Measurements from ENCODE around the gene GAGE1.
"Not testable (repeated sequence)": the region's sequence is repeated elsewhere in the genome, so short reads cannot be mapped to it uniquely, and the experiment has no call there.

The GAGE1 gene, protein sequence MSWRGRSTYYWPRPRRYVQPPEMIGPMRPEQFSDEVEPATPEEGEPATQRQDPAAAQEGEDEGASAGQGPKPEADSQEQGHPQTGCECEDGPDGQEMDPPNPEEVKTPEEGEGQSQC

DNA sequence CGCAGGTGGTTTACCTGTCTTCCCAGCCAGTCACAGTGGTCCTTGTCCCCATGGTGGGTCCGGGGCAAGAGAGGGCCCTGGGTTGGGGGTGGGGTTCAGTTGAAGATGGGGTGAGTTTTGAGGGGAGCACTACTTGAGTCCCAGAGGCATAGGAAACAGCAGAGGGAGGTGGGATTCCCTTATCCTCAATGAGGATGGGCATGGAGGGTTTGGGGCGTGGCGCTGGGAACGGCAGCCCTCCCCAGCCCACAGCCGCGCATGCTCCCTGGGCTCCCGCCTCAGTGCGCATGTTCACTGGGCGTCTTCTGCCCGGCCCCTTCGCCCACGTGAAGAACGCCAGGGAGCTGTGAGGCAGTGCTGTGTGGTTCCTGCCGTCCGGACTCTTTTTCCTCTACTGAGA is at the start of gene GAGE1:
TSS of gene GAGE1 (plus strand) at position 301 of the 400 bp plus-strand sequence. CDS start 1,155 bp downstream, outside the sequence.
- not testable (repeated sequence) for H3K36me3 ChIP-seq (ENCODE audit: control insufficient read depth in 2 of 2, insufficient read depth in 2 of 2, low read length in 2 of 2); H3K27ac ChIP-seq (ENCODE audit: low read depth in 2 of 2, low read length in 2 of 2); H3K4me1 ChIP-seq (ENCODE audit: control insufficient read depth in 2 of 2, insufficient read depth in 2 of 2, low read length in 2 of 2); H3K9ac ChIP-seq (ENCODE audit: low read depth in 1 of 2, low read length in 2 of 2); H3K4me3 ChIP-seq (ENCODE audit: low read length in 2 of 2); H3K9me3 ChIP-seq (ENCODE audit: control insufficient read depth in 2 of 2, low read length in 2 of 2); H3K27me3 ChIP-seq (ENCODE audit: control insufficient read depth in 2 of 2, insufficient read depth in 2 of 2, low read length in 2 of 2)

DNA sequence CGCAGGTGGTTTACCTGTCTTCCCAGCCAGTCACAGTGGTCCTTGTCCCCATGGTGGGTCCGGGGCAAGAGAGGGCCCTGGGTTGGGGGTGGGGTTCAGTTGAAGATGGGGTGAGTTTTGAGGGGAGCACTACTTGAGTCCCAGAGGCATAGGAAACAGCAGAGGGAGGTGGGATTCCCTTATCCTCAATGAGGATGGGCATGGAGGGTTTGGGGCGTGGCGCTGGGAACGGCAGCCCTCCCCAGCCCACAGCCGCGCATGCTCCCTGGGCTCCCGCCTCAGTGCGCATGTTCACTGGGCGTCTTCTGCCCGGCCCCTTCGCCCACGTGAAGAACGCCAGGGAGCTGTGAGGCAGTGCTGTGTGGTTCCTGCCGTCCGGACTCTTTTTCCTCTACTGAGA is 47.8 kb upstream of the GAGE1 start, which contains the start of gene GAGE12E:
TSS of gene GAGE12E (plus strand) at position 301 of the 400 bp plus-strand sequence. CDS start 1,155 bp downstream, outside the sequence.
- not testable (repeated sequence) for H3K9ac ChIP-seq (ENCODE audit: low read depth in 1 of 2, low read length in 2 of 2); H3K4me3 ChIP-seq (ENCODE audit: low read length in 2 of 2); H3K9me3 ChIP-seq (ENCODE audit: control insufficient read depth in 2 of 2, low read length in 2 of 2); H3K36me3 ChIP-seq (ENCODE audit: control insufficient read depth in 2 of 2, insufficient read depth in 2 of 2, low read length in 2 of 2); H3K27ac ChIP-seq (ENCODE audit: low read depth in 2 of 2, low read length in 2 of 2); H3K4me1 ChIP-seq (ENCODE audit: control insufficient read depth in 2 of 2, insufficient read depth in 2 of 2, low read length in 2 of 2); H3K27me3 ChIP-seq (ENCODE audit: control insufficient read depth in 2 of 2, insufficient read depth in 2 of 2, low read length in 2 of 2)

DNA sequence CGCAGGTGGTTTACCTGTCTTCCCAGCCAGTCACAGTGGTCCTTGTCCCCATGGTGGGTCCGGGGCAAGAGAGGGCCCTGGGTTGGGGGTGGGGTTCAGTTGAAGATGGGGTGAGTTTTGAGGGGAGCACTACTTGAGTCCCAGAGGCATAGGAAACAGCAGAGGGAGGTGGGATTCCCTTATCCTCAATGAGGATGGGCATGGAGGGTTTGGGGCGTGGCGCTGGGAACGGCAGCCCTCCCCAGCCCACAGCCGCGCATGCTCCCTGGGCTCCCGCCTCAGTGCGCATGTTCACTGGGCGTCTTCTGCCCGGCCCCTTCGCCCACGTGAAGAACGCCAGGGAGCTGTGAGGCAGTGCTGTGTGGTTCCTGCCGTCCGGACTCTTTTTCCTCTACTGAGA is 38.3 kb upstream of the GAGE1 start, which contains the start of gene GAGE12F:
TSS of gene GAGE12F (plus strand) at position 301 of the 400 bp plus-strand sequence. CDS start 1,155 bp downstream, outside the sequence.
- not testable (repeated sequence) for H3K27me3 ChIP-seq (ENCODE audit: control insufficient read depth in 2 of 2, insufficient read depth in 2 of 2, low read length in 2 of 2); H3K4me1 ChIP-seq (ENCODE audit: control insufficient read depth in 2 of 2, insufficient read depth in 2 of 2, low read length in 2 of 2); H3K9me3 ChIP-seq (ENCODE audit: control insufficient read depth in 2 of 2, low read length in 2 of 2); H3K9ac ChIP-seq (ENCODE audit: low read depth in 1 of 2, low read length in 2 of 2); H3K27ac ChIP-seq (ENCODE audit: low read depth in 2 of 2, low read length in 2 of 2); H3K4me3 ChIP-seq (ENCODE audit: low read length in 2 of 2); H3K36me3 ChIP-seq (ENCODE audit: control insufficient read depth in 2 of 2, insufficient read depth in 2 of 2, low read length in 2 of 2)

DNA sequence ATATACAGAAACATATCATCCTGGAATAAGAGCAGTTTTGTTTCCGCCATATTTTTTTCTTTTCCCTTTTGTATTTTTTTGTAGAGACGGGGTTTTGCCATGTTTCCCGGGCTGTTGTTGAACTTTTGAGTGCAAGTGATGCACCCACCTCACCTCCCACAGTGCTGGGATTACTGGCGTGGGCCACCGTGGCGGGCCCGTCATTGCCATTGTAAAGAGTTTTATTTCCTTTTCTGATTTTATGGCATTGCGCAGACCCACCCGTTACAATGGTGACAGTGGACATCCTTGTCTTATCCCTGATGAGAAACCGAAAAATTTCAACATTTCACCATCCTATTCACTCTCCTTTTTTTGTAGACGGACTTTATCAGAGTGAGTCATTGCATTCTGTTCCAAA is 30.1 kb upstream of the GAGE1 start:
- not testable (repeated sequence) for H3K9me3 ChIP-seq (ENCODE audit: control insufficient read depth in 2 of 2, low read length in 2 of 2); H3K4me3 ChIP-seq (ENCODE audit: low read length in 2 of 2); H3K36me3 ChIP-seq (ENCODE audit: control insufficient read depth in 2 of 2, insufficient read depth in 2 of 2, low read length in 2 of 2); H3K9ac ChIP-seq (ENCODE audit: low read depth in 1 of 2, low read length in 2 of 2); H3K27ac ChIP-seq (ENCODE audit: low read depth in 2 of 2, low read length in 2 of 2); H3K4me1 ChIP-seq (ENCODE audit: control insufficient read depth in 2 of 2, insufficient read depth in 2 of 2, low read length in 2 of 2); H3K27me3 ChIP-seq (ENCODE audit: control insufficient read depth in 2 of 2, insufficient read depth in 2 of 2, low read length in 2 of 2)

DNA sequence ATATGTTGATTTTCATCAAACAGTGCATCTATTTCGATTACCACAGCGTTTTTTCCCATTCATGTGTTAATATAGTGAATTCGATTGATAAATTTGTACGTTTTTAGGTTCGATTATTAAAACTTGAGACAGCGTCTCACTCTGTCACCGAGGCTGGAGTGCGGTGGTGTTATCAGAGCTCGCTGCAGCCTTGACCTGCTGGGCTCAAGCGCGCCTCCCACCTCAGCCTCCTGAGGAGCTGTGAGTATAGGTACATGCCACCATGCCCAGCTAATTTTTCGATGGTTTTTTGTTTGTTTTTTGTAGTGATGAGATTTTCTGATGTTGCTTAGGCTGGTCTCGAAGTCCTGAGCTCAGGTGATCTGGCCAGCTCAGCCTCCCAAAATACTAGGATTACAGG is 29.7 kb upstream of the GAGE1 start:
- not testable (repeated sequence) for H3K27me3 ChIP-seq (ENCODE audit: control insufficient read depth in 2 of 2, insufficient read depth in 2 of 2, low read length in 2 of 2); H3K4me1 ChIP-seq (ENCODE audit: control insufficient read depth in 2 of 2, insufficient read depth in 2 of 2, low read length in 2 of 2); H3K27ac ChIP-seq (ENCODE audit: low read depth in 2 of 2, low read length in 2 of 2); H3K9ac ChIP-seq (ENCODE audit: low read depth in 1 of 2, low read length in 2 of 2); H3K4me3 ChIP-seq (ENCODE audit: low read length in 2 of 2); H3K9me3 ChIP-seq (ENCODE audit: control insufficient read depth in 2 of 2, low read length in 2 of 2); H3K36me3 ChIP-seq (ENCODE audit: control insufficient read depth in 2 of 2, insufficient read depth in 2 of 2, low read length in 2 of 2)

DNA sequence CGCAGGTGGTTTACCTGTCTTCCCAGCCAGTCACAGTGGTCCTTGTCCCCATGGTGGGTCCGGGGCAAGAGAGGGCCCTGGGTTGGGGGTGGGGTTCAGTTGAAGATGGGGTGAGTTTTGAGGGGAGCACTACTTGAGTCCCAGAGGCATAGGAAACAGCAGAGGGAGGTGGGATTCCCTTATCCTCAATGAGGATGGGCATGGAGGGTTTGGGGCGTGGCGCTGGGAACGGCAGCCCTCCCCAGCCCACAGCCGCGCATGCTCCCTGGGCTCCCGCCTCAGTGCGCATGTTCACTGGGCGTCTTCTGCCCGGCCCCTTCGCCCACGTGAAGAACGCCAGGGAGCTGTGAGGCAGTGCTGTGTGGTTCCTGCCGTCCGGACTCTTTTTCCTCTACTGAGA is 28.7 kb upstream of the GAGE1 start, which contains the start of gene GAGE12G:
TSS of gene GAGE12G (plus strand) at position 301 of the 400 bp plus-strand sequence. CDS start 1,155 bp downstream, outside the sequence.
- not testable (repeated sequence) for H3K36me3 ChIP-seq (ENCODE audit: control insufficient read depth in 2 of 2, insufficient read depth in 2 of 2, low read length in 2 of 2)

DNA sequence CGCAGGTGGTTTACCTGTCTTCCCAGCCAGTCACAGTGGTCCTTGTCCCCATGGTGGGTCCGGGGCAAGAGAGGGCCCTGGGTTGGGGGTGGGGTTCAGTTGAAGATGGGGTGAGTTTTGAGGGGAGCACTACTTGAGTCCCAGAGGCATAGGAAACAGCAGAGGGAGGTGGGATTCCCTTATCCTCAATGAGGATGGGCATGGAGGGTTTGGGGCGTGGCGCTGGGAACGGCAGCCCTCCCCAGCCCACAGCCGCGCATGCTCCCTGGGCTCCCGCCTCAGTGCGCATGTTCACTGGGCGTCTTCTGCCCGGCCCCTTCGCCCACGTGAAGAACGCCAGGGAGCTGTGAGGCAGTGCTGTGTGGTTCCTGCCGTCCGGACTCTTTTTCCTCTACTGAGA is 19.2 kb upstream of the GAGE1 start, which contains the start of gene GAGE12H:
TSS of gene GAGE12H (plus strand) at position 301 of the 400 bp plus-strand sequence. CDS start 1,155 bp downstream, outside the sequence.
- H3K27me3 ChIP-seq (ENCODE audit: control insufficient read depth in 2 of 2, insufficient read depth in 2 of 2, low read length in 2 of 2); H3K4me3 ChIP-seq (ENCODE audit: low read length in 2 of 2); H3K36me3 ChIP-seq (ENCODE audit: control insufficient read depth in 2 of 2, insufficient read depth in 2 of 2, low read length in 2 of 2); H3K9ac ChIP-seq (ENCODE audit: low read depth in 1 of 2, low read length in 2 of 2); H3K4me1 ChIP-seq (ENCODE audit: control insufficient read depth in 2 of 2, insufficient read depth in 2 of 2, low read length in 2 of 2); H3K27ac ChIP-seq (ENCODE audit: low read depth in 2 of 2, low read length in 2 of 2); H3K9me3 ChIP-seq (ENCODE audit: control insufficient read depth in 2 of 2, low read length in 2 of 2): not testable (repeated sequence)

More for the DNA sequence above, 28.7 kb upstream of the GAGE1 start, which contains the start of gene GAGE12G:
- not testable (repeated sequence) for H3K27me3 ChIP-seq (ENCODE audit: control insufficient read depth in 2 of 2, insufficient read depth in 2 of 2, low read length in 2 of 2); H3K9ac ChIP-seq (ENCODE audit: low read depth in 1 of 2, low read length in 2 of 2); H3K4me1 ChIP-seq (ENCODE audit: control insufficient read depth in 2 of 2, insufficient read depth in 2 of 2, low read length in 2 of 2); H3K4me3 ChIP-seq (ENCODE audit: low read length in 2 of 2); H3K27ac ChIP-seq (ENCODE audit: low read depth in 2 of 2, low read length in 2 of 2); H3K9me3 ChIP-seq (ENCODE audit: control insufficient read depth in 2 of 2, low read length in 2 of 2)

DNA sequence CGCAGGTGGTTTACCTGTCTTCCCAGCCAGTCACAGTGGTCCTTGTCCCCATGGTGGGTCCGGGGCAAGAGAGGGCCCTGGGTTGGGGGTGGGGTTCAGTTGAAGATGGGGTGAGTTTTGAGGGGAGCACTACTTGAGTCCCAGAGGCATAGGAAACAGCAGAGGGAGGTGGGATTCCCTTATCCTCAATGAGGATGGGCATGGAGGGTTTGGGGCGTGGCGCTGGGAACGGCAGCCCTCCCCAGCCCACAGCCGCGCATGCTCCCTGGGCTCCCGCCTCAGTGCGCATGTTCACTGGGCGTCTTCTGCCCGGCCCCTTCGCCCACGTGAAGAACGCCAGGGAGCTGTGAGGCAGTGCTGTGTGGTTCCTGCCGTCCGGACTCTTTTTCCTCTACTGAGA is 9.6 kb upstream of the GAGE1 start, which contains the start of gene GAGE2A:
TSS of gene GAGE2A (plus strand) at position 301 of the 400 bp plus-strand sequence. CDS start 1,155 bp downstream, outside the sequence.
- H3K9me3 ChIP-seq (ENCODE audit: control insufficient read depth in 2 of 2, low read length in 2 of 2); H3K27ac ChIP-seq (ENCODE audit: low read depth in 2 of 2, low read length in 2 of 2); H3K36me3 ChIP-seq (ENCODE audit: control insufficient read depth in 2 of 2, insufficient read depth in 2 of 2, low read length in 2 of 2); H3K4me1 ChIP-seq (ENCODE audit: control insufficient read depth in 2 of 2, insufficient read depth in 2 of 2, low read length in 2 of 2); H3K27me3 ChIP-seq (ENCODE audit: control insufficient read depth in 2 of 2, insufficient read depth in 2 of 2, low read length in 2 of 2); H3K9ac ChIP-seq (ENCODE audit: low read depth in 1 of 2, low read length in 2 of 2); H3K4me3 ChIP-seq (ENCODE audit: low read length in 2 of 2): not testable (repeated sequence)

DNA sequence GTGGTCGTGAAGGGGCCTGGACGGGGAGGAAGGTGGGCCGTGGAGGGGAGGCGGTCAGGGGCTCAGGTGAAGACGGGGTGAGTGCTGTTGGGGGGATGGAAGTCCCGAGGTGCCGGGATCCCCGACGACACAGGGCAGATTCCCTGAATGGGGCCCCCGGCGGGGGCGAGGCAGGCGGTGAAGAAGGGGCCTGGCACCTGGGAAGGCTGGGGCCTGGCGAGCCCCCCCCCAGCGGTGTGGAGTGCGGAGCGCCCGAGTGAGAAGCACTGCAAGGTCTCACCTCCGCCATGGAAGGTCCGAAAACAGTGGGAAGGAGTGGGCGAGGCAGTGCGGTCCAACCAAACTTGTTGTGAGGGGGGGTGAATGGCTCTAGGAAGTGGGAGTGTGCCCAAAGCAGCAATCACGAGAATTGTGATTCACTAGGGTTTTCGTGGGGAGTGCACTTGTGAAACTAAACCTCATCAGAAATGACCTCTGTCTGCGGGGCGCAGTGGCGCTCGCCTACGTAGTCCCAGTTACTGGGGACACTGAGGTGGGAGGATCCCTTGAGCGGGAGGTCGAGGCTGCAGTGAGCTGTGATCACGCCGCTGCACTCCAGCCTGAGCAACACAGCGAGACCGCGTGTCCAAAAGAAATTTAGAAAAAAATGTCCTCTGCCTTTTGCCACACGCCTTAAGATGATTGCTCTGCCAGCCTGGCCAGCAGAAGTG is 8.9 kb upstream of the GAGE1 start:
- not testable (repeated sequence) for H3K27ac ChIP-seq (ENCODE audit: low read depth in 2 of 2, low read length in 2 of 2); H3K4me1 ChIP-seq (ENCODE audit: control insufficient read depth in 2 of 2, insufficient read depth in 2 of 2, low read length in 2 of 2); H3K27me3 ChIP-seq (ENCODE audit: control insufficient read depth in 2 of 2, insufficient read depth in 2 of 2, low read length in 2 of 2); H3K4me3 ChIP-seq (ENCODE audit: low read length in 2 of 2); H3K9me3 ChIP-seq (ENCODE audit: control insufficient read depth in 2 of 2, low read length in 2 of 2); H3K9ac ChIP-seq (ENCODE audit: low read depth in 1 of 2, low read length in 2 of 2); H3K36me3 ChIP-seq (ENCODE audit: control insufficient read depth in 2 of 2, insufficient read depth in 2 of 2, low read length in 2 of 2)

DNA sequence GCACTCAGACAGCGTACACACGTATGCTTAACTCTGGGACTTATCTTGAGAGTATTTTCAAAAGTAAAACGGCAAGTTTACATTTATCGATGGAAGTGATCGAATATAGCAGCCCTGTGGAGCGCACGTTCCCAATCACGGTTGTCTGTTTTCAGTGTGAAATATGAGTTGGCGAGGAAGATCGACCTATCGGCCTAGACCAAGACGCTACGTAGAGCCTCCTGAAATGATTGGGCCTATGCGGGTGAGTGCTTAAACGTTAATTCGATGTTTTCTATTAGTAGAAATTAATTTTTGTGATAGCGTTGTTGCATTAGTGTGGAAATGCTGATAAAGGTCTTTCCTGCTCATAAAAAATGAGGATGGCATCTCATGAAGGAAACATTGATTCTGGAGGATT is 8.3 kb upstream of the GAGE1 start:
- H3K9ac ChIP-seq (ENCODE audit: low read depth in 1 of 2, low read length in 2 of 2); H3K27ac ChIP-seq (ENCODE audit: low read depth in 2 of 2, low read length in 2 of 2); H3K36me3 ChIP-seq (ENCODE audit: control insufficient read depth in 2 of 2, insufficient read depth in 2 of 2, low read length in 2 of 2); H3K4me3 ChIP-seq (ENCODE audit: low read length in 2 of 2); H3K27me3 ChIP-seq (ENCODE audit: control insufficient read depth in 2 of 2, insufficient read depth in 2 of 2, low read length in 2 of 2); H3K9me3 ChIP-seq (ENCODE audit: control insufficient read depth in 2 of 2, low read length in 2 of 2); H3K4me1 ChIP-seq (ENCODE audit: control insufficient read depth in 2 of 2, insufficient read depth in 2 of 2, low read length in 2 of 2): not testable (repeated sequence)
